GM19324 (cell line): ENCODE results near the gene CACNG5.

ENCODE experiments used
- ATAC-seq: cut with Tn5 transposase; IDR thresholded peaks from one replicate; pipeline ENCODE4 v1.9.1; 2021; ENCODE audit warnings: mild to moderate bottlenecking, moderate library complexity; ENCODE audit not compliant: unreplicated experiment, low FRiP score

The CACNG5 gene, protein sequence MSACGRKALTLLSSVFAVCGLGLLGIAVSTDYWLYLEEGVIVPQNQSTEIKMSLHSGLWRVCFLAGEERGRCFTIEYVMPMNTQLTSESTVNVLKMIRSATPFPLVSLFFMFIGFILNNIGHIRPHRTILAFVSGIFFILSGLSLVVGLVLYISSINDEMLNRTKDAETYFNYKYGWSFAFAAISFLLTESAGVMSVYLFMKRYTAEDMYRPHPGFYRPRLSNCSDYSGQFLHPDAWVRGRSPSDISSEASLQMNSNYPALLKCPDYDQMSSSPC

DNA sequence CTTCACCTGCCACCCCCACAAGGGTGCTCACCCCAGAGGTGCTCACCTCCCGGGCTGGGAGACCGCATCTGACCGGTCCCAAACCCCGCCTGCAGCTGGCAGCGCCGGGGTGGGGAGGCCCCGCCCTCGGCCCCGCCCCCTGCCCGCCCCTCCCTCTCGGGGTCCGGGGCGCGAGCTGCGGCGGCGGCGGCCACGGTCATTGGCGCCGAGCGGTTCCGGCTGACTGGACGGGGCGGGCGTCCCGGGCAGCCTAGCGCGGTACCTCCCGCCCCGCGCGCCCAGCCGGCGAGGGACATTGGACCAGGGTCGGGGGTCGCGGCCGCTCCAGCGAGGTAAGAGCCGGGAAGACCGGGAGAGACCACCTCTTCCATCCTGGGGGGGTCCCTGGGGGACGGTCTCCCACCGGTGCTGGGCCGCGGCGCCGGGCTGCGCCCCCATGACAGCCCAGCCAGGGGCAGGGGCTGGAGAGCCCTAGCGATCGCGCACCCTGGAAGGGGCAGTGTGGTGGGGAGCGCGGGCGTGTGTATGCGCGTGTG, at the start of gene CACNG5:
Gene CACNG5, plus strand, starts transcription at position 199 of the 536 bp plus-strand sequence. CDS start 42,216 bp downstream, outside the sequence.
- no peak for ATAC-seq

DNA sequence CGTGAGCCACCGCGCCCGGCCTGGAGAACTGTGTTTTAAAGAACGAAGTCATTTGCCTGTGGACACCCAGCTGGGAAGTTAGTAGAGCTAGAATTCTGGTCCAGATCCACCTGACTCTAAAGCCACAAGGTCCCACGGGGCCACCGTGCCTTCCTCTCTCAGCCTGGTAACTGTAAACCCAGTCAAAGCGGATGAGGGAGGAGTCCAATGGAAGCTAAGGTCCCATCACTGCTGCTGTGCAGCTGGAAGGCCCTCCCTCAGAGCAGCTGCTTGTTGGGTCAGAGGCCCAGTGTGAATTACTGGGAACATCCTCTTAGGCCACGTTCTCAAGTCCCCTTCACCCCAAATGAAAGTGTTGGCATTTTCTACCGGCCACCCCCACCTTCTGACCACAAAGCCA, 48.8 kb upstream of the CACNG5 start:
- no peak for ATAC-seq

DNA sequence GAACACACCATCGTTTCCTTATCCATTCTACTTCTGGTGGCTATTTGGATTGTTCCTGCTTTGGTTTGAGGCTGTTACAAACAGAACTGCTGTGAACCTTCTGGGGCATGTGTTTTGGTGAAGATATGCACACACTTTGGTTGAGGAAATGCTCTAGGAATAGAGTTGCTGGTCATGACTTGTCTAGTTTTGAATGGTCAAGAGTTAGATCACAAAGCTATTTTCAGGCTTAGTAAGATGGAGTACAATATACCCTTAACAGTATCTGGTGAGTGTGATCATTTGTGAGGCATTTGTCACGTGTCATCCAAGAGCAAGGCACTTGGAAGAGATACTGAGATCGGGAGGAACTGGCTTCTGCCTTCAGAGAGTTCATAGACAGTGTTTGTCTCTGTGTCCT, 47.0 kb upstream of the CACNG5 start:
- no peak for ATAC-seq

DNA sequence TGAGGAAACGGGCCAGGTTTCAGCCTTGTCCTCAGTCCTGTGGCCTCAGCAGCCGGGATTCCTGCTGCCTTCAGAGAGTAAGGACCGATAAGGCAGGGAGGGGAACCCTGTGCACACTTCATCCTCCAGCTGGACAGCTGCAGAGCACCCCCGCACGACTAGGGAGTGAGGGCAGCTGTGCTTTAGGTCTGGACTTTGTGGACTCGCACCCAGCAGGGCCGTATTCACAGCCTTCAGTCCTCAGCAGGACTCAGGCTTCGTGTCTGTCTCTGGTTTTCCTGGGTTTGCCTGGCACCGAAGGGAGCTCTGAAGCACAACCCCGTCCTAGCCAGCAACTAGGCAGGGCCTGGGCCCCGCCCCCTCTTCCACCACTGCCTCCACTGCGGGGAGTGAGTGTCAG, 45.8 kb upstream of the CACNG5 start:
- ATAC-seq, result no peak

DNA sequence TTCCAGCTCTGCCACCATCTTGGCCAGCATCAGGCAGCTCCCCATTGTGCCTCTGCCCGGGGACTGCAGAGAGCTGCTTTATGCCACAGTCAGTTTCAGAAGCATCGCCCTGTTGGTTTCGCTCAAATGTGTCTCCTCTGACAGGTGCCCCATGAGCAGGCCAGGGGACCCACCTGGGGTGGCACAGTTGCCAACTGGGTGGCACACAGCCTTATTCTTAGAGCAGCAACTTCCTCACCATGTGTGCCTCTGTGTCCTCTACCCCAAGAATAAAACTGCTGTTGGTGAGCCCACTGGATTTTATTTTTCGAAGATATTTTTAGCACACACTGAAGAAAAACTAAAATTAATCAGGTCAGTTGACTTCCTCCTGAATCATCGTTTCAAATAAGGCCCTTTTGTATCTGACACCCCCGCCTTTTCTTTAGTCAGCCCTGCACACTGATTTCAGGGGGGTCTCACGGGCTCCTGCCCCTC, 44.9 kb upstream of the CACNG5 start:
- ATAC-seq, result no peak

DNA sequence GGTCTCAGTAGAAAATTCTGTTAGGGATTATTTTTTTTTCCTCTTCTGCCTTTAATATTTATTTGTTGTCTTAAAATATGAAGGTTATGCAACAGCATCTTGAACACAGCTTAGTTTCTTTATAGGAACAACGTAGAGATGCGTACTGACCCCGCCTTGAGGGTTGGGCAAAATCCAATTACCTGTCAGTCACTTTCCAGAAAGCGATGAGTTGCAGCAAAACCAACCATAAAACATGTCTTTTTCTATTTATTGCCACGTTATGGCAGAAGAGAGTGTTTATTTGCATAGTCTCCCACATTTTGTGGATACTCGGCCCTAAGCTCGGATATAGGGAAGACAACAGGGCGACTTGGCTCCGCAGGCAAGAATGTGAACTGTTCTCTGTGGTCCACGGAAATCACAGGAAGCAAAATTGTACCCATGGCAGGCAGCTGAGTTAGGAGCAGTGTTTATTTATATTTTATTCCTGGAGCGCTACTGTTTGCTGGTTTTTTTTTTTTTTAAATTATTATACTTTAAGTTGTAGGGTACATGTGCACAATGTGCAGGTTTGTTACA, 44.3 kb upstream of the CACNG5 start:
- ATAC-seq, result no peak

DNA sequence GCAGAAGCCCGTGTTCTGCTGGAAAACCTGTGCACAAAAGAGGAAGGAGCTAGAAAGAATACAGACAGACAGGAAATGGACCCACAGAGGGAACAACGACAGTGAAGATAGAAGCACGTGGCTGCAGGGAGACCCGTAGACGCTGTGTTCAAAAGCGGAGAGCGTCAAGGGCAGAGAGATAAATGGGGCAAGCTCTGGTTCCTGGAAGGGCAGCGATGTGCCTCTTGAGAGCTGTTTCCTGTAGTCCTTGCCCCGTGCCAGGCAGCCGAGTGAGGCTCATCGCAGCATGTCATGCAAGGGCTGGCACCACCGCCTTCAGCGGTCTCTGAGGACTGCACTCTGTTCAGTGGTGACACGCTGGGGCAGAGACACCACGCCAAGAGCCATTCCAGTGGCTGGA, 43.6 kb upstream of the CACNG5 start:
- no peak for ATAC-seq

DNA sequence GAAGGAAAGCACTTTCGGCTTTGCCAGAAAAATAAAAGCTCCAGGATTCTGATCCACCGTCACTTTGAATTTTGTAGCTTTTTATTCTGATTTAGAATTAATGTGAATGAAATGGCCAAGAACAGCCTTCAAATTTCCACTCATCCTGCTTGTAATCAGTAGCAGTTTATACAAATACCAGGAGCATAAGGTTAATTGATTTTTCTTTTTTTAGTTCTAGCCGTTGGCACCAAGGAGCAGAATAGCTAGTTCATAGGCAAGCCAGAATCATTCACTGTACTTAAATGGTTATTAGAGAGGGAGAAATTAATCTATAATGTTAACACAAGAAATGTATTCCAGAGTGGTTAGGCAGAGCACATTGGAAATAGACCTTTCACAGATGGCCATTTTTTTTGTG, 41.1 kb upstream of the CACNG5 start:
- ATAC-seq, result no peak

DNA sequence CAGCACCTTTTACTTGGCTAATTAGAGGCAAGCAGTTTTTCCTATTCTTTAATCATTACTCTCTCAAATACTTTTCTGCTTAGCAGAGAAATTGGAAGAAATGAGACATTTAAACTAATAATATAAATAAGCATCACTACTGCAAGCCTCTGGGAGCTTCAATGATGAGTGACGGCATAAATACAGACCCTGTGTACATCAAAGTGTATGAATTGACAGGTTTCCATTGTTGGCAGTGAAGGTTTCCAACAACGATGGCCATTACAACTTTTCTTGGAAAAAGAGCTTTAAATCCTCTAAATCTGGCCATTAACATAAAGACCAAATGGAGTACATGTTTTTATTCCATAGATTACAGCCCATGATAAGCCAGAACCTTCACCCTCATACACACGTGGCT, 39.4 kb upstream of the CACNG5 start:
- ATAC-seq, result no peak

DNA sequence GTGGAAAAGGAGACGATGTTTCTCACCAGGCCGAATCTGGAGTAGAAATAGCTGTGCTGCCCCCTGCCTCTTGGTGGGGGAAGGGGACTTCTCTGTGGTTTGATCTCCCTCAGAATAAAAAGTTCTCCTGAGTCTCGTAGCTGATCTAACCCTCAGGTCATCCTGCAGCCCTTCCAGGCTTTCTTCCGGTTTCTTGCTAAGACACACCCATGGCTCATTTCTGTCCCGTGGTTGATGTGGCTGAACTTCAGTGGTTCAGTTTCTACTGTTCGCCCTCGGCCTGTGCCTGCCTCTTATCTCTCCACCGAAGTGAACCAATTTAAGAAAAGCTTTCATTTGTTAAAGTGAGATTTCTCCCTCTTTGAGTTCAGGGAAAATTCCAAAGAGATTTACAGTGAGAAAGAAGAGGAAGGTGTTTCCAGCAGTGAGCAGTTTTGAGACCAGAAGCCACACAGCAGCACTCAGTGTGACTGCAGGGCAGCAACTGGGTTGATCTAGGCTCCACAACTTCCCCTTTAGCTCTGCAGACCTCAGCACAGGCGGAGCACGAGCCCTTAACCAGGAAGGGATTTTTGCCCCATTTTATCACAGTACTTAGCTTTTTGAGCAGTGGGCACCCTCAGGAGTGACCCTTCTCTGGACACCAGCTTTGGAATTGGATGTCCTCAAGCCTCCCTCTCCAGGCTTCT, 34.9 kb upstream of the CACNG5 start:
- no peak for ATAC-seq

DNA sequence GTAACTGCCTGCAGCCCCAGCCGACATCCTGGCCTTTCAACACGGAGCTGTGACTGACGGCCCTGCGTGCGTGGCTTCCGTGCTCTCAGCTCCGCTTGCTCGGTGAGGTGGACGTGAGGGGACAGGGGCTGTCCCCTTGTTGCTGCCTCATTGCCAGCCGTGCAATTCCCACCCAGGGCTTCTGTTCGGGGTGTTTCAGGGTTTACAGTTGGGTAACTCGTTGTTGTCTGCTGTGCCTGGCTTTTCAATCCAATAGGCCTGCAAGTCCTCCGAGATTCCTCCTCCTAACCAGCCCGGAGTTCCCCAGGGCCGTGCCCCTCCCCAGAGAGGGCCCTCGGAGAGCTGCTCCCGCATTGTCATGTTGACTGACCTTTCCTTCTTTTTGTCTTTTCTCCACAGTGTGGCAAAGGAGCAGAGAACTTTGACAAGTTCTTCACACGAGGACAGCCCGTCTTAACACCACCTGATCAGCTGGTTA, 31.4 kb upstream of the CACNG5 start:
- no peak for ATAC-seq

DNA sequence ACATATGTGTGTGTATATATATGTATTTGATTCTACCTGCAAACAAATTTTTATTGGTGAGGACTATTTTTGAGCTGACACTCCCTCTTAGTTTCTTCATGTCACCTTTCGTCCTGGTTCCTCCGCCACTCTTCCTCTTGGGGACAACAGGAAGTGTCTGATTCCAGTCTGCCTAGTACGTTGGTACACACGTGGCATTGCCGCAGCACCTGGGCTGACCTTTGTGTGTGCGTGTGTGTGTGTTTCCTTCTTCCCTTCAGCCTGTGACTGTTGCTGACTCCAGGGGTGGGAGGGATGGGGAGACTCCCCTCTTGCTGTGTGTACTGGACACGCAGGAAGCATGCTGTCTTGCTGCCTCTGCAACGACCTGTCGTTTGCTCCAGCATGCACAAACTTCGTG, 29.4 kb upstream of the CACNG5 start:
- no peak for ATAC-seq

DNA sequence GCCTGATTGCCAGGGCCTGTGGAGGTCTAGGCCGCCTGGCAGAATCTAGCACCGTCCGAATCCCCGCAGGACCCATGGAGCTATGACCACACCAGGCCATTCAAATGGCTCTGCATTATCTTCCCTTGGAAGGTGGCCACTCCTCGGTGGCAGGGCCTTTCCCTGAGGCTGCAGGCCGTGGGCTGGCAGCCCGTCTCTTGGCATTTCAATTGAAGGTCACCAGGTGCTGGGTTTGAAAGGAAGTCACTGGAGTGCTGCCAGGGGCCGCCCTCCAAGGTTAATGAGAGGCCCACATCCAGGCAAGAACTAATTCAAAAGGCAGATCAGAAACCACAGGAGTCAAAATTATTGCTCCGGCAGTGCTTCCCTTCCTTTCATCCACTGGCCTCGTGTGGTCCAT, 27.7 kb upstream of the CACNG5 start:
- ATAC-seq, result no peak

DNA sequence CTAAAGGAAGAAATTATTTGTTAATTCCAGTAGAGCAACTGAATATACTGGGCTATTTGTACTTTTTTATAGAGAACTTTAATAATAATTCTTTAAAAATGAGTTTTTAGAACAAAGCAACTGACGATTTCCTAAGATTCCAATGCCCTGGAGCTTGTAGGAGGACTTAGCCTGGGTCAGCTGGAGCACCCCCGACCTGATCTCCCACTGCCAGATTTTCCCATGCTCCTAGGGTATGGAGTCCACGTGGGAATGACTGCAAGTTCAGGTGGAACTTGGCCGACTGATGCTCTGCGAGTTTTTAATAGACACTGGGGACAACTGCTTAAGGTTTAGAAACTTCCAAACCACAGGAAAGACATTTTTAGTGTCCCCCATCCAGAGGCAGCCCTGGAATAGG, 25.5 kb upstream of the CACNG5 start:
- no peak for ATAC-seq

DNA sequence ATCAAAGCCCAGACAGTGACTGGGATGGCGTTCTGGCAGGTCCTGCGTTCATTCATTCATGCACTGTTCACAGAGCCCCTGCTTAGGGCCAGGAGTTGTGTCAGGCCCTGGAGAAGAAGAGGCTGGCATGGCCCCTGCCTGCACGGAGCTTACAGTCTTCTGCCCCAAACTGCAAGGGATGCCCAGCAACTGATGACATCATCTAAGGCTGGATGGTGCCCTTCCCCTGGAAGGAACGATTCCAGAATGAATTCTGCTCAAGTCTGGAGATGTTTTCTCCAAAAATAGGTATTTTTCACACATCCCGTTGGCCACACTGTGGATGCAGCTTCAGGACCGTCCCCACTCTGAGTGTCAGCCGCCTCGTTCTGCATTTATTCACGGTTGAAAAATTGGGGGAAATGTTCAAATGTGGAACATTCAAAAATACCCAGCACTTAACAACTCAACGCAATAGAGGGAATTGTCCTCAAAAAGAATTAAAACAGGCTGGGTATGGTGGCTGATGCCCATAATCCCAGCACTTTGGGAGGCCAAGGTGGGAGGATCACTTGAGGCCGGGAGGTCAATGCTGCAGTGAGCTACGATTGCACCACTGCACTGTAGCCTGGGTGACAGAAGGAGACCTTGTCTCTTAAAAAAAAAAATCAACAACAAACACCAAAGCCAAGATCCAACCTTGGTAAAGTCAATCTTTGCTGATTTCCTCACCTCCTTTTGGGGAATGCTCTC, 23.8 kb upstream of the CACNG5 start:
- ATAC-seq, result no peak

DNA sequence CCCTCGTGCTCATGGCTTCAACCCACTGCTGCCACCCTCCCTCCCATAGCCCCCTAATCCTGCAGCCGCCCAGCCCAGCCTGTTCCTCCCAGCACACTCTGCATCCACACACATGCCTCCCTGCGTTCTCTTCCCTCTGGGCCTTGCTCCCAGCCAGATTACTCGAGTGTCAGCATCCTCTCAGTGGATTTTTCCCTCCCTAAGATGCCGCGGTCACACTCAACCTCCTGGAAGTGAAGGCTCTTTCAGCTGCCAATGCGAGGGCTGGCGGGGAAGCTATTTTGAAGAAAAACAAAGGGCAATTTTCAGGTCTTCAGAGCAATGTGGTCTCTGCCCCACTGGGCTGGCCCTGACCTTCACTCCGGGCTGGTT, 23.2 kb upstream of the CACNG5 start:
- no peak for ATAC-seq

DNA sequence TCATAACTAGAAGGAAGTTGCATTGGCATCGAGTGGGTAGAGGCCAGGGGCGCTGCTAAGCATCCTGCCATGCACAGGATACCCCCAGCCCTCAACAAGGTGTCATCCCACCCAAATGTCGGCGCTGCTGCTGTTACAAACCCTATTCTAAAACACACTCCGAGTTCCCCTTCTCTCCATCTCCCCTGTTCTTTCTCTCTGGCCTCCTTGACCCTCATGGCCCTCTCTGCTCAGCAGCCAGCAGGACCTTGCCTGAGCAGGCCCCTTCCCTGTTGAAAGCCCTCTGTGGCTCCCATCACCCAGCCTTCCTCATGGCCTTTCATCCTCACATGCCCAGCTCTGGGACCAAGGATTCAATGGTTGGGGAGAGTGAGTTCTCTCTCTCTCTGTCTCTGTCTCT, 22.3 kb upstream of the CACNG5 start:
- no peak for ATAC-seq

DNA sequence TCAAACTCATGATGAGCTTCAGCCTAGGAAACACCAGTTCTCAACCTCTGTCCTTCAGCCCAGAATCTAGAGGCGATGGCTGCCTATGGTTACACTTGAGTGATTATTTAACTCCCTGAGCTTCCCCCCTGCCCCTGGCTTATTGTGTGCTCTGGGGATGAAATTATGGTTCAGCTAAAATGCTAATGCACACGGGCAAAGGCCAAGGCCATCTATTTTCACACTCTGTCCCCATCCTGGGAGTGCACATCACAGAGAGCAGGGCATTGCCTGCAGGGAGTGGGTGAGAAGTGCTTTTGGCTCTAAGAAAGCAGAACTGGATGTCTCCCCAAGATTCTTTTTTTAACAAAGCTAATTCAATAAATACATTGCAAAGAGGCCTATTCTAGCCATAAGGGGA, 21.6 kb upstream of the CACNG5 start:
- ATAC-seq, result no peak

DNA sequence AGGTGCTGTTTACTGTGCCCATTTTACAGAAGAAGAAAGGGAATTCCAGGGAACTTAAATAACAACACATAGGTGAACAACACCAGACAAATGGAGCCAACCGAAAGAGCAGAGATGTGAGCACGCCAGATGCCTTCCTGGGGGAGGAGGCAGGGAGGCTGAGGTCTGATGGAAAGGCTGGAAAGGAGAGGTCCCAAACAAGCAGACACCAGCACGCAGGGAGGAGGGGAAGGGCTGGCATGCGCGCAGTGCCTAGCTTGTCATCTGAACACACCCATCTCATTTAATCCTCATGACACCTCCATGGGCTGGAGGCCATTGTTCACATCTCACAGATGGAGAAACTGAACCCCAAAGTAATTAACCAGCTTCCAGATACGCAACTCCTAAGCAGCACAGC, 20.9 kb upstream of the CACNG5 start:
- no peak for ATAC-seq

DNA sequence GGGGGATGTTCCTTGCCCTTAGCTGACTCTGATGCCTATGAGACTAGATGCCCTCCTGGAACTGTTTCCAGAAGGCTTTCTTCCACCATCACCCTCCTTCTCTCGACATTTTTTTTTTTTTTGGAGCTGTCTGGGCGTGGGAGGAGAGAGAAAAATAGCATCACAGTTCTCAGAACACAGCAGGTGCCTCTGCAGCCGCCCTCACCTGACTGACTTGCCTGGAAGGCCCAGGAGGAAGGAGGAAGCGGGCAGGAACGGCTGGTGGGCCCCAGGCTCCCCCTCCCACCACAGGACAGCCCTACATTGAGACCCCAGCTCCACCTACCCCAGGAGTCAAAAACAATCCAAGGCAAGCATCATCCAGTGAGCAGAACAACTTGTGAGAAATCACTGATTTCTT, 20.3 kb upstream of the CACNG5 start:
- ATAC-seq, result no peak

DNA sequence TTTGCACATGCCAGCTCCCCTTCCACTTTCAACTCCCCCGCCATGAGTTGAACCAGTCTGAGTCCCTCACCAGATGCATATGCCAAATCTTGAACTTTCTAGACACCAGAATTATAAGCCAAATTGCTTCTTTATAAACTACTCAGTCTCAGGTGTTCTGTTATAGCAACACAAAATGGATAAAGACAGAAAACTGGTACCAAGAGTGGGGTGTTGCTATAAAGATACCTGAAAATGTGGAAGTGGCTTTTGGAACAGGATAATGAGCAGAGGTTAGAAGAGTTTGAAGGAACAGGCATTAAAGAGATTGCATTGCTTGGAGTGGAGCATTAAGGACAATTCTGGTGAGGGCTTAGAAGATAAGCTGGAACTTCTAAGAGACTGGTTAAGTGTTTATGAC, 17.2 kb upstream of the CACNG5 start:
- no peak for ATAC-seq
